Stromal cell of bone marrow (primary cell): ENCODE results near the gene SMIM41.

Experiments
- DNase-seq: peaks from one replicate; pipeline ENCODE4 v3.0.0-alpha.2; 2012; ENCODE audit warnings: low read depth

SMIM41 gene

GRCh38 chr12:52079576-52080402 lies at the start of gene SMIM41:
Gene SMIM41 (plus strand): TSS chr12:52079704. CDS start chr12:52079780, 76 bp downstream.
- no peak for DNase-seq

- peak; percentile 76 for DNase-seq
Observed at GRCh38 chr12:52032446-52032803, 47.1 kb upstream of the SMIM41 start.

GRCh38 chr12:52032804-52033445 lies 46.6 kb upstream of the SMIM41 start:
- peak; percentile 96 for DNase-seq

- DNase-seq: no peak
Observed at GRCh38 chr12:52033446-52034140, 45.9 kb upstream of the SMIM41 start.

- no peak for DNase-seq
Observed at GRCh38 chr12:52035190-52035589, 44.3 kb upstream of the SMIM41 start.

- DNase-seq: no peak
Observed at GRCh38 chr12:52035926-52036325, 43.6 kb upstream of the SMIM41 start.

GRCh38 chr12:52036587-52037171 lies 42.8 kb upstream of the SMIM41 start:
- DNase-seq: peak; percentile 81

- DNase-seq: no peak
Observed at GRCh38 chr12:52037248-52037861, 42.1 kb upstream of the SMIM41 start.

GRCh38 chr12:52038447-52038846 lies 41.1 kb upstream of the SMIM41 start:
- DNase-seq: no peak

GRCh38 chr12:52041035-52041434 lies 38.5 kb upstream of the SMIM41 start:
- no peak for DNase-seq

GRCh38 chr12:52041695-52042123 lies 37.8 kb upstream of the SMIM41 start:
- no peak for DNase-seq

GRCh38 chr12:52042706-52043385 lies 36.7 kb upstream of the SMIM41 start:
- no peak for DNase-seq

- DNase-seq: no peak
Observed at GRCh38 chr12:52043386-52044212, 35.9 kb upstream of the SMIM41 start.

- DNase-seq: peak; percentile 93
Observed at GRCh38 chr12:52044292-52044983, 35.1 kb upstream of the SMIM41 start.

GRCh38 chr12:52045794-52046199 lies 33.7 kb upstream of the SMIM41 start:
- DNase-seq: no peak

GRCh38 chr12:52046859-52047258 lies 32.6 kb upstream of the SMIM41 start:
- no peak for DNase-seq

- no peak for DNase-seq
Observed at GRCh38 chr12:52049286-52049685, 30.2 kb upstream of the SMIM41 start.

GRCh38 chr12:52049688-52050087 lies 29.8 kb upstream of the SMIM41 start:
- DNase-seq: no peak

GRCh38 chr12:52050116-52050757 lies 29.3 kb upstream of the SMIM41 start:
- no peak for DNase-seq
